GM12892 (cell line): Measurements from ENCODE around the gene CDRT15.

Source experiments
- POLR2AphosphoS5 ChIP-seq: IDR thresholded peaks from 2 replicates; pipeline ENCODE4 v1.6.1; 2011; ENCODE audit warnings: low read depth, low read length, control low read depth
- TAF1 ChIP-seq: IDR thresholded peaks from 2 replicates; pipeline ENCODE4 v1.6.1; 2011; ENCODE audit warnings: low read depth, mild to moderate bottlenecking, control low read depth, low read length, borderline replicate concordance

DNA sequence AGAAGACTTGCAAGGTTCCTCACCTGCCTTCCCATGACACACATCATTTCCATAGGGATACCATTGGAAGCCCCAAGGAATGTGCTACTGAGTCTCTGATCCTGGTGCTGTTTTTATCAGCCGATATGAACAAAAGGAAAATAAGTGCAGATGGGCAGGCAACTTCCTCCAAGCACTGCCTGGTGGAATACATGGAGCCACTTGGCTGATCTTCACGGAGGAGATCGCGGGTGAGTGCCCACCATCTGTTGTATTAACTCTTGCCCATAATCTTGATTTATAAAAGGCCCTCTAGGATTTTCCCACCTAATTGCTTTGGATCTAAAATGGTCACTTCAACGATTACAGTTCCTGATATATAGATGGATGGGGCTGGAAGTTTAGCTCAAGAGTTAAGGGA is 24.7 kb upstream of the CDRT15 start:
- TF ChIP-seq POLR2AphosphoS5 (no peak), TAF1 (no peak)
